Psoas muscle (tissue), 8 donors: Measurements from ENCODE around the gene USP48. TPM values are rescaled to one million over a fixed set of nuclear protein-coding genes. Genes with fewer than 3 reads are reported as not detected.

Source experiments
- ATAC-seq, 4 donors: fragments of 200-7000 bp; cut with Tn5 transposase; one replicate each; pipeline ENCODE4 v1.9.1; 2020; ENCODE audit warnings: moderate library complexity in 3 of 4, mild to moderate bottlenecking in 2 of 4
- DNase-seq, 2 donors: peaks; one replicate each; pipeline ENCODE4 v3.0.0-alpha.2; 2020
- H3K27ac ChIP-seq: fragments of 200-600 bp; one replicate; pipeline ENCODE4 v1.8.0; 2022
- H3K27me3 ChIP-seq, 3 donors: fragments of 200-600 bp in 1 of 3; one replicate each; pipeline versions ENCODE4 v1.6.1 to v1.8.0; 2013 to 2022; ENCODE audit warnings: low read length in 2 of 3, mild to moderate bottlenecking in 2 of 3, moderate library complexity in 1 of 3; ENCODE audit not compliant: insufficient read depth in 3 of 3
- H3K36me3 ChIP-seq, 2 donors: fragments of 200-600 bp in 1 of 2; one replicate each; pipeline versions ENCODE4 v1.6.1 to v1.8.0; 2013 to 2022; ENCODE audit warnings: low read depth in 1 of 2, mild to moderate bottlenecking in 1 of 2, moderate library complexity in 1 of 2; ENCODE audit not compliant: insufficient read depth in 1 of 2
- H3K4me1 ChIP-seq: fragments of 200-600 bp; one replicate; pipeline ENCODE4 v1.8.0; 2022
- H3K4me3 ChIP-seq: fragments of 200-600 bp; one replicate; pipeline ENCODE4 v1.8.0; 2022; ENCODE audit warnings: mild to moderate bottlenecking
- H3K9me3 ChIP-seq: fragments of 200-600 bp; one replicate; pipeline ENCODE4 v1.8.0; 2022
- WGBS, 3 donors: extraction: QIAGEN DNeasy Blood & Tissue Kit; methylation state at CpG; one replicate each; pipeline versions ENCODE4 v1.1.6 to v1.1.7; 2013; 5-methylcytosine and 5-hydroxymethylcytosine counted together
- intact Hi-C, 2 donors: fragments of 100-400 bp; cut with DNase I; formaldehyde crosslinking; loops; one replicate each; pipeline versions ENCODE4 v1.11.0 to v1.14.2; 2022
- polyA plus RNA-seq, 3 donors: library from polyadenylated mRNA; stranded (reverse); fragments of 200-250 nt; gene quantifications; one replicate each; pipeline ENCODE4 v1.2.3, GENCODE V29; 2013
- total RNA-seq, 4 donors: library from RNA; stranded (reverse); fragmentation: NEBNext Ultra II Directional in 2 of 4; extraction: Animal tissue kit (Norgen Biotek cat#: 25700) in 2 of 4; gene quantifications; one replicate each; pipeline versions ENCODE4 v1.2.1 to v1.2.4, GENCODE V29; 2021 to 2023
- TF ChIP-seq, protein P1 (sequence below): fragments of 200-600 bp; IDR thresholded peaks from one replicate; pipeline ENCODE4 v1.8.0; 2022; ENCODE audit warnings: antibody characterized with exemption
- donor health status: healthy with polysubstance abuse.
- donor health status: DM: no; HTN: no; CAD: no; lungs with moderate emphysema.
- donor health status: Bipolar disorder and iron deficiency.
- donor health status: healthy.
- donor health status: DM: yes; HTN: yes; CAD: no.
- donor health status: DM: no; HTN: no; CAD: no.
- donor health status: DM: no; HTN: no; CAD: no.
- donor health status: DM: yes; HTN: yes; CAD: no.

USP48 gene
- total and polyA plus RNA-seq, 7 donors: 9.7 to 35.9 (median 20.3) TPM

DNA sequence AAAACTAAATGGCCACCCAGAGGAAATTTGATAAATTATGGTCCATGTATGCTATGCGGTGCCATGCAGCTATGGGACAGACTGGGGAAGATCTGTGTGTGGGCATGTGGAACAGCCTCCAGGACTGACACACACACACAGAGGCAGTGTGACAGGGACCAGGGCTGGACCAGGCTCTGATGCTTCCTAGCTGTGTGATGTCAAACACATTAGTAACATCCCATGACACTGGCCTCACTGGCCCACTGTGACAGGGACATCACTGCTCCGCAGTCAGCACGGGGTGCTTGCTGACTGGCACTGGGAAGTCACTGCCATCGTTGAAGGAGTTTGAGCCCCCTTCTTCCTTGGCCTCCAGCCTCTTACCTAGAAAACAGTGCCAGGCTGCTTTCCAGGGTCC lies 127.7 kb downstream of the USP48 start:
- peaks cover 3% of the 10 kb centered on the region for H3K4me1 ChIP-seq
- no peak for ATAC-seq
- no peak overlapping the region for H3K27ac ChIP-seq
- no peak overlapping the region for H3K4me3 ChIP-seq
- peaks cover 0 to 38% (median 9%) of the 10 kb centered on the region in 3 donors for H3K27me3 ChIP-seq
- H3K36me3 ChIP-seq: no peaks in the 10 kb centered on the region
- 60 to 67% (median 66%) methylated on average over 4 of the region's 4 CpGs for WGBS, 3 donors
- DNase-seq: peak in 1 of 2 donors; percentile 15
- TF ChIP-seq, protein P1, sequence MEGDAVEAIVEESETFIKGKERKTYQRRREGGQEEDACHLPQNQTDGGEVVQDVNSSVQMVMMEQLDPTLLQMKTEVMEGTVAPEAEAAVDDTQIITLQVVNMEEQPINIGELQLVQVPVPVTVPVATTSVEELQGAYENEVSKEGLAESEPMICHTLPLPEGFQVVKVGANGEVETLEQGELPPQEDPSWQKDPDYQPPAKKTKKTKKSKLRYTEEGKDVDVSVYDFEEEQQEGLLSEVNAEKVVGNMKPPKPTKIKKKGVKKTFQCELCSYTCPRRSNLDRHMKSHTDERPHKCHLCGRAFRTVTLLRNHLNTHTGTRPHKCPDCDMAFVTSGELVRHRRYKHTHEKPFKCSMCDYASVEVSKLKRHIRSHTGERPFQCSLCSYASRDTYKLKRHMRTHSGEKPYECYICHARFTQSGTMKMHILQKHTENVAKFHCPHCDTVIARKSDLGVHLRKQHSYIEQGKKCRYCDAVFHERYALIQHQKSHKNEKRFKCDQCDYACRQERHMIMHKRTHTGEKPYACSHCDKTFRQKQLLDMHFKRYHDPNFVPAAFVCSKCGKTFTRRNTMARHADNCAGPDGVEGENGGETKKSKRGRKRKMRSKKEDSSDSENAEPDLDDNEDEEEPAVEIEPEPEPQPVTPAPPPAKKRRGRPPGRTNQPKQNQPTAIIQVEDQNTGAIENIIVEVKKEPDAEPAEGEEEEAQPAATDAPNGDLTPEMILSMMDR: no peak
- intact Hi-C loops: loop anchor here (5.0 to 10.0 kb wide), 3 partner anchors 143 to 420 kb away; no protein-coding TSS in a partner anchor
- H3K9me3 ChIP-seq: no peaks in the 10 kb centered on the region

DNA sequence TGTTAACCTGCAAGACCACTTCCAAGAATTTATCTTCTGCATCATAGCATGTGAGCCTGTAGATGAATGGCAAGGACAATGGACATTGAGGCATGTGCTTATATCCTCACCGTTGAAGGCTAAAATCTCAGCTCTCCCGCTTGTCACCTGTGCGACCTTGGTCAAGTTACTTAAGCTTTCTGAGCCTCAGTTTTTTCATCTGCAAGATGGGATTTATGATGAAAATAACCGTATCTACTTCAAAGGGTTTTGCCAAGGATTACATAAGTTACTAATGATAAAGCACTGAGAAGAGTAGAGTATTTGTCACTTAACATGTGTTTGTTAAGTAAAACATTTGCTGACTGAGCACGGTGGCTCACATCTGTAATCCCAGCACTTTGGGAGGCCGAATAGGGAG lies 128.7 kb downstream of the USP48 start:
- Histone ChIP-seq H3K9me3 (no peaks in the 10 kb centered on the region), H3K27me3 (peaks cover 0 to 34% (median 9%) of the 10 kb centered on the region in 3 donors), H3K4me1 (peaks cover 3% of the 10 kb centered on the region), H3K27ac (no peak overlapping the region), H3K36me3 (no peaks in the 10 kb centered on the region), H3K4me3 (no peak overlapping the region)
- ATAC-seq: no peak
- TF ChIP-seq, protein P1: no peak
- intact Hi-C loops: loop anchor here in 1 of 2 donors (10.0 kb wide), 1 partner anchor 419 kb away; no protein-coding TSS in a partner anchor
- 61 to 76% (median 69%) methylated on average over 6 of the region's 6 CpGs for WGBS, 3 donors
- no peak for DNase-seq

DNA sequence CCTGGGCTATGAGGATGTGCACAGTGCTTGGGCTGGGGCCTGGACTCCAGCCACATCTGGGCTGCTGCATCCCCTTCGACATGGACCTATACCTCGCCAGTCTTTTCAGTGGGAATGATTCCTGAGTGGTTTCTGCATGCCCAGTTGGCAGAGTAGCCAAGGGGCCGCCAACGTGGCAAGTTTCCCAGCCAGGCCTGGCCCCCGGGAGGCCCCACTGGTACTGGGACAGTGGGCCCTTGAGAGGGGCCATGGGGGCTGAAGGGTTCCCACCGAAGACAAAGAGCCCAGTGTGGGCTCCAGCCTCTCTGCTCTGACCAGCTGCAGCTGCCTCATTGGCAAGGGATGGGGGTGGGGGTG lies 129.2 kb downstream of the USP48 start:
- Histone ChIP-seq H3K27ac (no peak overlapping the region), H3K9me3 (no peaks in the 10 kb centered on the region), H3K4me1 (peaks cover 3% of the 10 kb centered on the region), H3K4me3 (no peak overlapping the region), H3K27me3 (peaks cover 0 to 34% (median 9%) of the 10 kb centered on the region in 3 donors), H3K36me3 (no peaks in the 10 kb centered on the region)
- TF ChIP-seq, protein P1: no peak
- 34 to 42% (median 39%) methylated on average over 6 of the region's 6 CpGs for WGBS, 3 donors
- intact Hi-C loops: loop anchor here in 1 of 2 donors (10.0 kb wide), 1 partner anchor 419 kb away; no protein-coding TSS in a partner anchor
- no peak for ATAC-seq
- DNase-seq: peak in 1 of 2 donors; percentile 19

DNA sequence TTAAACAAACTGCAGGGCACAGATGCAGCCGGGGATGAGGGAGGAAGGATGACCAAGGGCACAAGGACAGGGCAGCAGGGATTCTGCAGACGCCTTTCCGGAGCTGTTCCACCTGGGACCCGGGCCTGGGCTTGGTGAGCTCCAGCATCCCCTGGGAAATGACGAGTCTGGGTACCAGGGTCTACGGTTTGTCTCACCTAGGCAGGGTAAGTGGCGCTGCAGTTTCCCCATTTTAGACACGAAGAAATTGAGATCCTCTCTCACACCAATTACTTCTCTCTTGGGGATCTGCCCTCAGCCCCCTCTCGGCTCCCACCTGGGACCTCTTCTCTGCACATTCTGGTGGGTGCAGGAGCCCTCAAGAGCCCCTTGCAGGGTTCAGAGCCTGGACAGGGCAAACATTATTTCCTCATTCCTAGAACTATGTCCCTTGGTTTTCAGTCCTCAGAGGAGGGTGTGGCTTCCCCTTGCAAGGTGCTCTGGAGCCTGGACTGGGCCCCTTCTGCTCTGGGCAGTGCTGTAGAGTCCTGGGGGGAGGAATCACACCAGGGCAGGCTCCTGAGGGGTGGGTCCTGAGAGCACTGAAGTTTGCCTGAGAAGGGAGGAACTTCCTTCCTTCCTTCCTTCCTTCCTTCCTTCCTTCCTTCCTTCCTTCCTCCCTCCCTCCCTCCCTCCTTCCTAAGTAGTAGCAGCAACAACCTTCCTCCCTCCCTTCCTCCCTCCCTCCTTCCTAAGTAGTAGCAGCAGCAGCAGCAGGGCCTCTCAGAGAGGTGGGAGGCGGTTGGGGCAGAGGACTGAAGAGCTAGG lies 129.8 kb downstream of the USP48 start:
- WGBS, 3 donors: 65 to 73% (median 66%) methylated on average over 10 of the region's 10 CpGs
- ATAC-seq: no peak
- Histone ChIP-seq H3K4me1 (peaks cover 3% of the 10 kb centered on the region), H3K36me3 (no peaks in the 10 kb centered on the region), H3K4me3 (no peak overlapping the region), H3K27ac (no peak overlapping the region), H3K27me3 (peaks cover 0 to 34% (median 9%) of the 10 kb centered on the region in 3 donors), H3K9me3 (no peaks in the 10 kb centered on the region)
- intact Hi-C loops: loop anchor here in 1 of 2 donors (10.0 kb wide), 1 partner anchor 418 kb away; no protein-coding TSS in a partner anchor
- TF ChIP-seq, protein P1: no peak
- DNase-seq: no peak
